Pons (tissue), 1 donor: ENCODE data around the gene SBF1.
"Not testable (repeated sequence)": the region's sequence is repeated elsewhere in the genome, so short reads cannot be mapped to it uniquely, and the experiment has no call there.

Source experiments
- DNase-seq: peaks from one replicate; pipeline ENCODE4 v3.0.0-alpha.2; 2016; ENCODE audit warnings: low spot score

SBF1 gene

GRCh38 chr22:50474710-50475651 lies at the start of gene SBF1:
Gene SBF1 (minus strand): TSS chr22:50475035. CDS start chr22:50474840, 195 bp downstream.
- peak; percentile 88 for DNase-seq

GRCh38 chr22:50523806-50524675 lies 49.2 kb upstream of the SBF1 start:
- no peak for DNase-seq

- DNase-seq = no peak
These were observed 48.6 kb upstream of the SBF1 start for GRCh38 chr22:50523458-50523805.

GRCh38 chr22:50522806-50523438 lies 48.1 kb upstream of the SBF1 start:
- no peak for DNase-seq

GRCh38 chr22:50522208-50522805 lies 47.5 kb upstream of the SBF1 start:
- DNase-seq = no peak

GRCh38 chr22:50521710-50522109 lies 46.9 kb upstream of the SBF1 start:
- DNase-seq = no peak

- DNase-seq = no peak
These were observed 46.1 kb upstream of the SBF1 start for GRCh38 chr22:50520826-50521453.

GRCh38 chr22:50520184-50520583 lies 45.3 kb upstream of the SBF1 start:
- DNase-seq = not testable (repeated sequence)

GRCh38 chr22:50519151-50519550 lies 44.3 kb upstream of the SBF1 start:
- DNase-seq = no peak

GRCh38 chr22:50518606-50519005 lies 43.8 kb upstream of the SBF1 start:
- DNase-seq = no peak

- no peak for DNase-seq
These were observed 42.8 kb upstream of the SBF1 start for GRCh38 chr22:50517495-50518260.

- no peak for DNase-seq
These were observed 42.1 kb upstream of the SBF1 start for GRCh38 chr22:50516891-50517290.

GRCh38 chr22:50516068-50516467 lies 41.2 kb upstream of the SBF1 start:
- DNase-seq = no peak

- DNase-seq = no peak
These were observed 38.3 kb upstream of the SBF1 start for GRCh38 chr22:50513175-50513574.

GRCh38 chr22:50508897-50509296 lies 34.1 kb upstream of the SBF1 start:
- DNase-seq = no peak

- peak; percentile 94 for DNase-seq
These were observed 33.4 kb upstream of the SBF1 start, which contains the start of gene NCAPH2 for GRCh38 chr22:50507991-50508884. Gene NCAPH2 (plus strand): TSS chr22:50508224. CDS start chr22:50508338, 114 bp downstream.

- DNase-seq = peak; percentile 65
These were observed 32.7 kb upstream of the SBF1 start, which contains the start of gene LMF2 for GRCh38 chr22:50507421-50507990. Gene LMF2 (minus strand): TSS chr22:50507702. CDS start chr22:50507675, 27 bp downstream.

- no peak for DNase-seq
These were observed 32.0 kb upstream of the SBF1 start for GRCh38 chr22:50506611-50507420.
